Measurements from ENCODE around the gene NUDCD3.

GRCh38 chr7:44377134-44377463 is 113.4 kb downstream of the NUDCD3 start:
- TF ChIP-seq, protein P1, sequence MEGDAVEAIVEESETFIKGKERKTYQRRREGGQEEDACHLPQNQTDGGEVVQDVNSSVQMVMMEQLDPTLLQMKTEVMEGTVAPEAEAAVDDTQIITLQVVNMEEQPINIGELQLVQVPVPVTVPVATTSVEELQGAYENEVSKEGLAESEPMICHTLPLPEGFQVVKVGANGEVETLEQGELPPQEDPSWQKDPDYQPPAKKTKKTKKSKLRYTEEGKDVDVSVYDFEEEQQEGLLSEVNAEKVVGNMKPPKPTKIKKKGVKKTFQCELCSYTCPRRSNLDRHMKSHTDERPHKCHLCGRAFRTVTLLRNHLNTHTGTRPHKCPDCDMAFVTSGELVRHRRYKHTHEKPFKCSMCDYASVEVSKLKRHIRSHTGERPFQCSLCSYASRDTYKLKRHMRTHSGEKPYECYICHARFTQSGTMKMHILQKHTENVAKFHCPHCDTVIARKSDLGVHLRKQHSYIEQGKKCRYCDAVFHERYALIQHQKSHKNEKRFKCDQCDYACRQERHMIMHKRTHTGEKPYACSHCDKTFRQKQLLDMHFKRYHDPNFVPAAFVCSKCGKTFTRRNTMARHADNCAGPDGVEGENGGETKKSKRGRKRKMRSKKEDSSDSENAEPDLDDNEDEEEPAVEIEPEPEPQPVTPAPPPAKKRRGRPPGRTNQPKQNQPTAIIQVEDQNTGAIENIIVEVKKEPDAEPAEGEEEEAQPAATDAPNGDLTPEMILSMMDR (IDR thresholded peaks at IDR 0.05), result no peak
- TF ChIP-seq POLR2A (IDR thresholded peaks at IDR 0.05; ENCODE audit: low read depth) (no peak), EP300 (IDR thresholded peaks at IDR 0.05) (no peak), POLR2AphosphoS5 (IDR thresholded peaks at IDR 0.05) (no peak)

All from esophagus muscularis mucosa (tissue), 4 donors.